Activated CD4-positive, alpha-beta memory T cell treated with anti-CD3 and anti-CD28 coated beads, Interleukin-2, amount 10 ng/mL, durations not matched to agents 7 days and 5 days (primary cell): ENCODE measurements around the gene CCNY. TPM values are rescaled to one million over a fixed set of nuclear protein-coding genes. Genes with fewer than 3 reads are reported as not detected.
A peak's percentile ranks its signal among the peaks of the same experiment; 100 is the strongest.
"Not testable (repeated sequence)": the region's sequence is repeated elsewhere in the genome, so short reads cannot be mapped to it uniquely, and the experiment has no call there.

Source experiments
- CTCF ChIA-PET: fragments of 350-600 bp; sonication (Branson Sonifier 250); formaldehyde crosslinking; loops from one replicate; lab custom pipeline; 2021; ENCODE audit warnings: antibody characterized with exemption, inconsistent platforms; lab: Charles Lee
- POLR2A ChIA-PET: fragments of 350-600 bp; sonication (Branson Sonifier 250); formaldehyde crosslinking; loops from one replicate; lab custom pipeline; 2021; ENCODE audit warnings: antibody characterized with exemption; lab: Charles Lee
- DNase-seq: peaks from one replicate; pipeline ENCODE4 v3.0.0-alpha.2; 2020
- H3K27ac Mint-ChIP-seq: one replicate; pipeline ENCODE4 v1.8.0; 2021; ENCODE audit warnings: mild to moderate bottlenecking, mixed read lengths
- H3K27me3 Mint-ChIP-seq: one replicate; pipeline ENCODE4 v1.8.0; 2021; ENCODE audit warnings: mixed read lengths
- H3K36me3 Mint-ChIP-seq: one replicate; pipeline ENCODE4 v1.8.0; 2021; ENCODE audit warnings: low read depth, mixed read lengths
- H3K4me1 Mint-ChIP-seq: one replicate; pipeline ENCODE4 v1.8.0; 2021; ENCODE audit warnings: mixed read lengths
- H3K4me3 Mint-ChIP-seq: one replicate; pipeline ENCODE4 v1.8.0; 2021; ENCODE audit warnings: mild to moderate bottlenecking, mixed read lengths
- H3K9me3 Mint-ChIP-seq: one replicate; pipeline ENCODE4 v1.8.0; 2021; ENCODE audit warnings: mixed read lengths
- total RNA-seq, 2 experiments: library from RNA; stranded (reverse); gene quantifications; one replicate each; pipeline ENCODE4 v1.2.3, GENCODE V29; 2021

The CCNY gene
- total RNA-seq = 10 to 100 TPM; 49.3 to 56.7 TPM

- no peaks in the 10 kb centered on the region for H3K27me3 Mint-ChIP-seq
- H3K27ac Mint-ChIP-seq = peak within 1 kb of the TSS; percentile 71
- POLR2A ChIA-PET = interaction anchor here (0.7 to 2.2 kb wide), 6 partner anchors 14 to 209 kb away, joined by 3 to 8 read pairs (median 3); partner anchors contain the start of gene CREM
- peak within 1 kb of the TSS; percentile 87 for H3K4me3 Mint-ChIP-seq
- H3K36me3 Mint-ChIP-seq = peaks cover 22% of the 10 kb centered on the region
- DNase-seq = peak; percentile 78
- H3K4me1 Mint-ChIP-seq = peaks cover 64% of the 10 kb centered on the region
- no peaks in the 10 kb centered on the region for H3K9me3 Mint-ChIP-seq
- CTCF ChIA-PET = no interaction called here
These were observed at the start of gene CCNY for GRCh38 chr10:35336084-35336831. Gene CCNY (plus strand): TSS chr10:35336509. CDS start chr10:35337054, 545 bp downstream.

DNA sequence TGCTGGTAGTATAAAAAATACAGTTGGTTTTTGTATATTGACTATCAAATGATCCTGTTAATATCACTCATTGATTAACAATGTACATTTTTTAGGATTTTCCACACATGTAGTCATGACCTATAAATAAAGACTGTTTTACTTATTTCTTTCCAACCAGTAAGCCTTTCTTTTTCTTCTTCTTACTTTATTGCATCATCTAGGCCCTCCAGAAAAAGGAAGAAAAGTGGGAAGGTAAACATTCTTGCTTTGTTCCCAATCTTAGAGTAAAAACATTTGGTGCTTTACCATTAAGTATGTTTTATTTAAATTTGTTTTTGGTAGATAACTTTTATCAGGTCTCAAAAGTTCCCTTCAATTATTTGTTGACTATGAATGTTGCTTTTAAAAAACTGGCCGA, 47.1 kb upstream of the CCNY start:
- Mint-ChIP-seq H3K4me1 (no peaks in the 10 kb centered on the region), H3K4me3 (no peak overlapping the region), H3K27ac (no peak overlapping the region), H3K36me3 (no peaks in the 10 kb centered on the region), H3K27me3 (no peaks in the 10 kb centered on the region), H3K9me3 (no peaks in the 10 kb centered on the region)
- POLR2A ChIA-PET = no interaction called here
- CTCF ChIA-PET = no interaction called here
- no peak for DNase-seq

- Mint-ChIP-seq H3K36me3 (no peaks in the 10 kb centered on the region), H3K27me3 (peaks cover 23% of the 10 kb centered on the region), H3K4me3 (no peak overlapping the region), H3K4me1 (no peaks in the 10 kb centered on the region), H3K27ac (no peak overlapping the region), H3K9me3 (no peaks in the 10 kb centered on the region)
- no peak for DNase-seq
- ChIA-PET POLR2A (no interaction called here), CTCF (interaction anchor here (0.6 to 1.1 kb wide), 2 partner anchors 54 to 98 kb away, joined by 3 to 4 read pairs; no protein-coding TSS in a partner anchor)
These were observed 41.8 kb upstream of the CCNY start for GRCh38 chr10:35294506-35294905.

GRCh38 chr10:35299016-35299415, 37.3 kb upstream of the CCNY start:
- H3K4me3 Mint-ChIP-seq = no peak overlapping the region
- no peaks in the 10 kb centered on the region for H3K36me3 Mint-ChIP-seq
- ChIA-PET CTCF (no interaction called here), POLR2A (no interaction called here)
- peaks cover 26% of the 10 kb centered on the region for H3K27me3 Mint-ChIP-seq
- H3K4me1 Mint-ChIP-seq = peaks cover 4% of the 10 kb centered on the region
- no peak overlapping the region for H3K27ac Mint-ChIP-seq
- no peak for DNase-seq
- no peaks in the 10 kb centered on the region for H3K9me3 Mint-ChIP-seq

DNA sequence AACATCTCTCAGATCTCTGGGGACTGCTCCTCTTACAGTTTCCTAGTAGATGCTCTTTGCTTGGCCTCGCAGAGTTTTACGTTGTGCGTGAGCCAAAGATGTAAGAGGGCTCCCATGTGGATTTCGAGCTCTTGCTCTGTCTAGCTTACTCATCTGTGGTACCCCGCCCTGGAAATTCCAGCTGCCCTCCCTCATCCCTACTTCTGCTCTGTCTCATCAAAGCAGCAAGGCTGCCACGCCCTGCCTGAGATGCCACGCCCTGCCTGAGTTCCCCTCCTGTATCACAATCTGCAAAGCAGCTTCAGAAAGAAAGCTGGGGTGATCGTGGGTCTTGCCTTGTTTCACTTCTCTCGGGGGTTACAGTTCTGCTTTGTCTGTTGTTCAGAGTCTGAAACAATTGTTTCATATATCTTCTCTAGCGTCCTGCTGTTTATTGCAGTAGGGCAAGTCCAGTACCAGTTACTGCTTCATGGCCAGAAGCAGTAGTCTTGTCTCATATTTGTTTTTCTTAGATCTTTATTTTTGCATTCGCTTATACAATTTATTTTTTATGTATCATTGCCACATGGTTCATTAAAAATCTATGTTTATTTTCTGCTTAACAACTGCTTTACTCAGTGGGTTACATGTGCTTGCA, 36.1 kb upstream of the CCNY start:
- H3K36me3 Mint-ChIP-seq = no peaks in the 10 kb centered on the region

GRCh38 chr10:35304649-35305048, 31.7 kb upstream of the CCNY start:
- peaks cover 19% of the 10 kb centered on the region for H3K27me3 Mint-ChIP-seq
- H3K4me1 Mint-ChIP-seq = peaks cover 4% of the 10 kb centered on the region
- H3K9me3 Mint-ChIP-seq = no peaks in the 10 kb centered on the region
- H3K27ac Mint-ChIP-seq = no peak overlapping the region
- ChIA-PET CTCF (no interaction called here), POLR2A (no interaction called here)
- no peak overlapping the region for H3K4me3 Mint-ChIP-seq
- H3K36me3 Mint-ChIP-seq = no peaks in the 10 kb centered on the region
- no peak for DNase-seq

More for the DNA sequence above, 36.1 kb upstream of the CCNY start:
- Mint-ChIP-seq H3K27ac (no peak overlapping the region), H3K27me3 (peaks cover 26% of the 10 kb centered on the region), H3K9me3 (no peaks in the 10 kb centered on the region), H3K4me3 (no peak overlapping the region), H3K4me1 (peaks cover 4% of the 10 kb centered on the region)
- CTCF ChIA-PET = interaction anchor here (0.6 kb wide), 1 partner anchor 290 kb away, joined by 3 read pairs; no protein-coding TSS in a partner anchor
- no peak for DNase-seq
- POLR2A ChIA-PET = no interaction called here

DNA sequence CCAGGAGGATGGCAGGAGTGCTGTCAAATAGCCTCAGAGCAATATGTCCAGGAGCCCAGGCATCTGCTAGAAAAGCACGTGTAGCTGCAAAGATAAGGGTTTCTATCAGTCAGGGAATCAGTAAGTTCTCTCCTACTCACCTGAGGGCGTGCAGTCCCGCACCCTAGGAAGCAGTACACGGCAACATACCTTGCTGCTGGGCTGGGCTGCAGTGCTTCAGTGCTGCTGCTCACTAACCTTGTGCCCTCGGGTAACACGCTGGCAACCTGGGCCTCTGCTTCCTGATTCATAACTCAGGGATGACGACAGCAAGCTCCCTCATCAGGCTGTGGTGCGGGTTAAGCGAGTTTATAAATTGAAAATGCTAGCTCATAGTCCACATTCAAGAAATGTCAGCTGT, 29.5 kb upstream of the CCNY start:
- H3K9me3 Mint-ChIP-seq = no peaks in the 10 kb centered on the region
- ChIA-PET CTCF (no interaction called here), POLR2A (no interaction called here)
- peaks cover 16% of the 10 kb centered on the region for H3K27me3 Mint-ChIP-seq
- no peak overlapping the region for H3K27ac Mint-ChIP-seq
- H3K4me1 Mint-ChIP-seq = no peaks in the 10 kb centered on the region
- DNase-seq = no peak
- H3K36me3 Mint-ChIP-seq = no peaks in the 10 kb centered on the region
- no peak overlapping the region for H3K4me3 Mint-ChIP-seq

GRCh38 chr10:35307297-35307696, 29.0 kb upstream of the CCNY start:
- no peaks in the 10 kb centered on the region for H3K36me3 Mint-ChIP-seq
- no peak overlapping the region for H3K27ac Mint-ChIP-seq
- DNase-seq = no peak
- H3K4me1 Mint-ChIP-seq = no peaks in the 10 kb centered on the region
- no peak overlapping the region for H3K4me3 Mint-ChIP-seq
- no peaks in the 10 kb centered on the region for H3K9me3 Mint-ChIP-seq
- H3K27me3 Mint-ChIP-seq = peaks cover 16% of the 10 kb centered on the region
- ChIA-PET POLR2A (no interaction called here), CTCF (no interaction called here)

DNA sequence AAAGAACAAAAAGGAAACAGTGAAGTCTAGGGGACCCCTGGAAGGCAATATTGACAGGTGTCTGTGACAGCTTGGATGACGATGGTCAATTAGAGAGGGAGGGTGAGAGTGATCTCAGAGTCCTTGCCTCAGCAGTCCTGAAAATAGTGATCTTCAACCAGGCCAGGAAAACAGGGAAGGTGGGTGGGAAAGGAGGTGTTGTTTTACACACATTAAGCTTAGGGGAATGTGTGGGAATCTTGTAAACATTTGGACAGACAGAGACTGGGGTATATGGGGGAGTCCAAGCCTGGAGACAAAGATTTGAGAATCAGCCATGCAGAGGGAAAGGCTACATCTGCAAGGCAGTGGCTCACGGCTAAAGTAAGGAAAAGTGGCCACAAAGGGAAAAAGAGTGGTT, 27.5 kb upstream of the CCNY start:
- no peak for DNase-seq
- no peaks in the 10 kb centered on the region for H3K9me3 Mint-ChIP-seq
- ChIA-PET POLR2A (interaction anchor here (0.5 kb wide), 1 partner anchor 12 kb away, joined by 3 read pairs; no protein-coding TSS in a partner anchor), CTCF (no interaction called here)
- no peaks in the 10 kb centered on the region for H3K4me1 Mint-ChIP-seq
- no peak overlapping the region for H3K27ac Mint-ChIP-seq
- peaks cover 3% of the 10 kb centered on the region for H3K36me3 Mint-ChIP-seq
- H3K4me3 Mint-ChIP-seq = no peak overlapping the region
- H3K27me3 Mint-ChIP-seq = peaks cover 16% of the 10 kb centered on the region

DNA sequence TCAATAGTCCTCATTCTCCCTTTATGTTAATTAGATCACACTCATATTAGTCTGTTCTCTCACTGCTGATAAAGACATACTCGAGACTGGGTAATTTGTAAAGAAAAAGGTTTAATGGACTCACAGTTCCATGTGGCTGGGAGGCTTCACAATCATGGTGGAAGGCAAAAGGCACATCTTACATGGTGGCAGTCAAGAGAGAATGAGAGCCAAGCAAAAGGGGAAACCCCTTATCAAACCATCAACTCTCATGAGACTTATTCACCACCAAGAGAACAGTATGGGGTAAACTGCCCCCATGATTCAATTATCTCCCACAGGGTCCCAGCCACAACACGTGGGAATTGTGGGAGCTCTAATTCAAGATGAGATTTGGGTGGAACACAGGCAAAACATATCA, 22.2 kb upstream of the CCNY start:
- DNase-seq, H3K4me1 Mint-ChIP-seq, H3K27ac Mint-ChIP-seq, H3K4me3 Mint-ChIP-seq, CTCF ChIA-PET, H3K27me3 Mint-ChIP-seq, POLR2A ChIA-PET: not testable (repeated sequence)
- peaks cover 15% of the 10 kb centered on the region for H3K9me3 Mint-ChIP-seq
- peaks cover 35% of the 10 kb centered on the region for H3K36me3 Mint-ChIP-seq

DNA sequence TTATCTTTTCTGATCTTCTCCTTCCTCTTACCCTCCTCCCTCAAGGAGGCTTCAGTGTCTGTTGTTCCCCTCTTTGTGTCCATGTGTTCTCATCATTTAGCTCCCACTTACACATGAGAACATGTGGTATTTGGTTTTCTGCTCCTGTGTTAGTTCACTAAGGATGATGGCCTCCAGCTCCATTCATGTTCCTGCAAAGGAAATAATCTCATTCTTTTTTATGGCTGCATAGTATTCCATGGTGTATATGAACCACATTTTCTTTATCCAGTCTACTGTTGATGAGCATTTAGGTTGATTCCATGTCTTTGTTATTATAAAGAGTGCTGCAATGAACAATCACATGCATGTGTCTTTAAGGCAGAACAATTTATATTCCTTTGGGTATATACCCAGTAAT, 21.1 kb upstream of the CCNY start:
- H3K4me3 Mint-ChIP-seq, POLR2A ChIA-PET, H3K4me1 Mint-ChIP-seq, H3K27ac Mint-ChIP-seq, CTCF ChIA-PET, H3K27me3 Mint-ChIP-seq, DNase-seq: not testable (repeated sequence)
- Mint-ChIP-seq H3K36me3 (peaks cover 39% of the 10 kb centered on the region), H3K9me3 (peaks cover 15% of the 10 kb centered on the region)

GRCh38 chr10:35316218-35316967, 19.9 kb upstream of the CCNY start:
- Mint-ChIP-seq H3K27me3 (no peaks in the 10 kb centered on the region), H3K4me3 (no peak overlapping the region), H3K9me3 (peaks cover 15% of the 10 kb centered on the region), H3K27ac (no peak overlapping the region), H3K36me3 (peaks cover 48% of the 10 kb centered on the region), H3K4me1 (no peaks in the 10 kb centered on the region)
- CTCF ChIA-PET = no interaction called here
- DNase-seq = no peak
- POLR2A ChIA-PET = no interaction called here

GRCh38 chr10:35318551-35318950, 17.8 kb upstream of the CCNY start:
- Mint-ChIP-seq H3K27ac (no peak overlapping the region), H3K4me3 (no peak overlapping the region), H3K9me3 (peaks cover 19% of the 10 kb centered on the region), H3K27me3 (no peaks in the 10 kb centered on the region), H3K4me1 (no peaks in the 10 kb centered on the region), H3K36me3 (peaks cover 60% of the 10 kb centered on the region)
- DNase-seq = no peak
- ChIA-PET CTCF (interaction anchor here (0.6 kb wide), 1 partner anchor 36 kb away, joined by 3 read pairs; no protein-coding TSS in a partner anchor), POLR2A (no interaction called here)
